ENCODE results near the gene INTS6. TPM values are rescaled to one million over a fixed set of nuclear protein-coding genes. Genes with fewer than 3 reads are reported as not detected.

INTS6 gene
- total RNA-seq, 2 donors from 2014 or later: 94.5 to 106 TPM

DNA sequence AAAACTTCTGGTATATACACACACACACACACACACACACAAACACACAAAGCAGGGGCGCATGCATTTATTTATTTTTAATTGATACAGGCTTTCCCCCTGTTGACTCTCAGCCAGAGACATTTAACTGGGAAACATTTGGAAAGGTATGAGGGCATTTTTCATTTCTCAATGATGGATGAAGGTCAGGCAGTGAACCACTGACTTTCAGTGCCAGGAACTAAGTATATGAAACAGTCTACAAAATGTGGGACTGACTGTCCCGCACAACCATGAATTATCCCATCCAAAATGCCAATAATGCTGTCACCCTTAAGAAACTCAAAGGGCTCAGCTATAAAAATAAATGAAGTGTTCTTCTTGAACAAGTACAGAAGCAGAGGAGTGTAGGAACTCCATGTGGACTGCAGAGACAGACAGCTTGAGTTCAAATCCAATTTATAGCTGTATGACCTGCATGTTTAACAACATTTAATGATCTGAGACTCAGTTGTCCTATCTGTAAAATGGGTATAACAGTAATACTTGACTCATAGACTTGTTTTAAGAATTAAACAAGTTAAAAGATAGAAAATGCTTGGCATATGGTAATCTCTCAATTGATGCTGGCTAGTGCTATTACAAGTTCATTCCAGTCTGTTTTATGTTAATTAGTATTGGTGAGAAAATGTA, 25.0 kb upstream of the INTS6 start:
- H3K4me1 Mint-ChIP-seq (ENCODE audit: low read depth): no peaks in the 10 kb centered on the region
- DNase-seq (no peak), ATAC-seq (replicated peaks in 1 of 2) (no peak)
- H3K27ac Mint-ChIP-seq: no peak overlapping the region
- H3K27me3 Mint-ChIP-seq (ENCODE audit: low read depth): no peaks in the 10 kb centered on the region
- H3K36me3 Mint-ChIP-seq (ENCODE audit: insufficient read depth in 2 of 2): no peaks in the 10 kb centered on the region
- H3K9me3 Mint-ChIP-seq: no peaks in the 10 kb centered on the region
- no peak overlapping the region for H3K4me3 Mint-ChIP-seq

DNA sequence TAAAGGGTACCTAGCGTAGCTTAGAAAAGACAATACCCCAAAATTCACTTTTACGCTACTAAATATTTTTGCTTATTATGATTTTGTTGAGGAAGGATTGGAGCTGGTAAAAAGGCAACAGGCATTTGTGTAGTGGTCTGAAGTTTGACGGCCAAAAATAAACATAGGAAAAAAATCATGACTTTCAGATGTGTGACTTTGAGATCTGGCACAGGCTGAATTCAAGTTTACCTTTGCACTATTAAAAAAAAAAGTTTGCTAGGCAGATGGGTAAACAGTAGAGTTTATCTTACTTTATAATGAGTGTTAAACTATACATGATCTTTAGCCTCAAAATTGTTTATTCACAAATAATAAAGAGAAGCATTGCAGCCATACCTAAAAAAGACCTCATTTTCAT, 24.3 kb upstream of the INTS6 start:
- no peak for DNase-seq
- no peaks in the 10 kb centered on the region for H3K27me3 Mint-ChIP-seq (ENCODE audit: low read depth)
- no peak overlapping the region for H3K4me3 Mint-ChIP-seq
- ATAC-seq (replicated peaks in 1 of 2): no peak
- no peak overlapping the region for H3K27ac Mint-ChIP-seq
- no peaks in the 10 kb centered on the region for H3K9me3 Mint-ChIP-seq
- no peaks in the 10 kb centered on the region for H3K36me3 Mint-ChIP-seq (ENCODE audit: insufficient read depth in 2 of 2)
- H3K4me1 Mint-ChIP-seq (ENCODE audit: low read depth): no peaks in the 10 kb centered on the region

DNA sequence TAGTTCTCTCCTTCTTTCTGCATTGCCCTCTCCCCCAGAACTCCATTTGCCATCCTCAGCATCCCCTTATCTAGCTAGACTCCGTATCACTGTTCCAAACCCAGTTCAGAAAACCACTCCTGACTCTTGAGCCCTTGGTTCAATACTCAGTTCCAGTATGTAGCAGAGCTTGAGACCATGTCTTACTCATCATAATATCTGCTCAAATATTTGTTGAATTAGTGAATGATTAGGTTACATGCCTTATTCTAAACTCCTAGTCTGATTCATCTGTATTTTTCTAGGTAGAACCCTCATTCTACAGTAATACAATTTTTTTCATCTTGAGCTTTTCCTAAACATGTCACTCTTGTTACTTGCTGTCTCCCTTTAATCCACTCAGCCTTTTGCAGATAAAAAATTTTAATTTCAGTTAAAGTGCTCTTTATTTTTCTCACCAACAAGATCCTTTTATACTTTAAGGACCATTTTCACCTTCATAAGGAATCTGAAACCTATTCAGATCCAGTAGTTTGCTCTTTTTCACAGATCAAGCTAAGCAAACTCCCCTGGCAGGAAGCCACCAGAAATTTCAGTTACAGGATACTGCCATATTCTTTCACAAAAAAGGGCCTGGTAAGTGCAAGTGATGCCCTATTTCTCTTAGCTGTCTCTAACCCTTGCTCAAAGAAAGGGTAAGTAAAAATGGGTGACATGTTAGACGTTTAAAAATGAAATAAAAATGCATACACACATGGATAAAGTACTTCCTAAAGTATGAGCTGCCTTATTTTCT, 23.1 kb upstream of the INTS6 start:
- Mint-ChIP-seq H3K27ac (no peak overlapping the region), H3K4me1 (ENCODE audit: low read depth) (no peaks in the 10 kb centered on the region), H3K4me3 (no peak overlapping the region), H3K36me3 (ENCODE audit: insufficient read depth in 2 of 2) (no peaks in the 10 kb centered on the region), H3K9me3 (no peaks in the 10 kb centered on the region), H3K27me3 (ENCODE audit: low read depth) (no peaks in the 10 kb centered on the region)
- no peak for DNase-seq
- ATAC-seq (replicated peaks in 1 of 2): no peak

DNA sequence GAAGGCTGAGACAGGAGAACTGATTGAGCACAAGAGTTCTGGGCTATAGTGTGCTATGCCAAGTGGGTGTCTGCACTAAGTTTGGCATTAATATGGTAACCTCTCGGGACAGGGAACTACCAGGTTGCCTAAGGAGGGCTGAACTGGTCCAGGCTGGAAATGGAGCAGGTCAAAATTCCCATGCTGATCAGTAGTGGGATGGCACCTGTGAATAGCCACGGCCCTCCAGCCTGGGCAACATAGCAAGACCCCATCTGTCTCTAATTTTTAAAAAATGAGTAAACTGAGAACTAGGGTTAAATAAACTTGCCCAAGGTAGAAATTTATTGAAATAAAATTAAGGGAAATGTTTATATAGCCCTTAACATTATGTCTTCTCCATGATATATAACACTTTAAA, 17.0 kb upstream of the INTS6 start:
- DNase-seq (no peak), ATAC-seq (replicated peaks in 1 of 2) (no peak)
- H3K4me1 Mint-ChIP-seq (ENCODE audit: low read depth): no peaks in the 10 kb centered on the region
- no peaks in the 10 kb centered on the region for H3K36me3 Mint-ChIP-seq (ENCODE audit: insufficient read depth in 2 of 2)
- no peaks in the 10 kb centered on the region for H3K27me3 Mint-ChIP-seq (ENCODE audit: low read depth)
- no peak overlapping the region for H3K4me3 Mint-ChIP-seq
- H3K27ac Mint-ChIP-seq: no peak overlapping the region
- no peaks in the 10 kb centered on the region for H3K9me3 Mint-ChIP-seq

DNA sequence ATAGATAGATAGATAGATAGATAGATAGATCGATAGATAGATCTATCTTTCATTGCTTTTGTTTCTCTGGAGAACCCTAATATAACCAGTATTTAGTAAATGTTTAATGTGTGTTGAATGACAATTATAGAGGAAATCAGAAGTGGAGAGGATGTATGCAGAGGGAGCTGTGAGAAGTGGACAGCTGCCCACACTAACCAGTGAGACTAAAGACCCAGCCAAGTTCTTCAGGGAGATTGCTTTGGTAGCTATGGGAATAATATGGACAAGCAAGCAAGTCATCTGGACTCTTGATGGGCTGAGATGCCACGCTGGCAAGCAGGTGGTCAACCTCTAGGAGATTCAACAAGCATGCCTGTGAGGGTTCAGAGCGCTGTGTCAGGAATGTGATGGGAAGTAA, 14.9 kb upstream of the INTS6 start:
- no peak for DNase-seq
- Mint-ChIP-seq H3K27ac (no peak overlapping the region), H3K4me3 (no peak overlapping the region), H3K4me1 (ENCODE audit: low read depth) (no peaks in the 10 kb centered on the region), H3K27me3 (ENCODE audit: low read depth) (no peaks in the 10 kb centered on the region), H3K36me3 (ENCODE audit: insufficient read depth in 2 of 2) (no peaks in the 10 kb centered on the region), H3K9me3 (no peaks in the 10 kb centered on the region)
- no peak for ATAC-seq (replicated peaks in 1 of 2)

DNA sequence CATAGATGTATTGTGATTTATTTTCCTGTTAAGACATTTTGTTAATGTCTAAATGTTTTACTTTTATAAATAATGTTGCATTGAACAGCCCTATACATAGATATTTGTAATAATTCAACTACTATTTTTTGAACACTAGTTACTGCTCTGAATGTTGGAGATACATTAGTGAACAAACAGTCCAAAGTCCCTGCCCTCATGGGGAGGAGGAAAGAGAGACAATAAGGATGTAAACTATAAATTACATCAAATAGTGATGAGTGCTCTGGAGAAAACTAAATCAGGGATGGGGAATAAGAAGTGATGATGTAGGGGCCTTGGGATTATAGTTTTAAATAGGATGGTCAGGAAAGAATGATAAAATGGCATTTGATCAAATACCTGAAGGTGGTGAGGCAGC, 12.3 kb upstream of the INTS6 start:
- Mint-ChIP-seq H3K36me3 (ENCODE audit: insufficient read depth in 2 of 2) (peaks cover 2 to 4% of the 10 kb centered on the region in 2 donors), H3K4me3 (no peak overlapping the region), H3K27me3 (ENCODE audit: low read depth) (no peaks in the 10 kb centered on the region), H3K27ac (no peak overlapping the region), H3K4me1 (ENCODE audit: low read depth) (no peaks in the 10 kb centered on the region), H3K9me3 (peaks cover 0 to 2% of the 10 kb centered on the region in 2 donors)
- DNase-seq (no peak), ATAC-seq (replicated peaks in 1 of 2) (no peak)

DNA sequence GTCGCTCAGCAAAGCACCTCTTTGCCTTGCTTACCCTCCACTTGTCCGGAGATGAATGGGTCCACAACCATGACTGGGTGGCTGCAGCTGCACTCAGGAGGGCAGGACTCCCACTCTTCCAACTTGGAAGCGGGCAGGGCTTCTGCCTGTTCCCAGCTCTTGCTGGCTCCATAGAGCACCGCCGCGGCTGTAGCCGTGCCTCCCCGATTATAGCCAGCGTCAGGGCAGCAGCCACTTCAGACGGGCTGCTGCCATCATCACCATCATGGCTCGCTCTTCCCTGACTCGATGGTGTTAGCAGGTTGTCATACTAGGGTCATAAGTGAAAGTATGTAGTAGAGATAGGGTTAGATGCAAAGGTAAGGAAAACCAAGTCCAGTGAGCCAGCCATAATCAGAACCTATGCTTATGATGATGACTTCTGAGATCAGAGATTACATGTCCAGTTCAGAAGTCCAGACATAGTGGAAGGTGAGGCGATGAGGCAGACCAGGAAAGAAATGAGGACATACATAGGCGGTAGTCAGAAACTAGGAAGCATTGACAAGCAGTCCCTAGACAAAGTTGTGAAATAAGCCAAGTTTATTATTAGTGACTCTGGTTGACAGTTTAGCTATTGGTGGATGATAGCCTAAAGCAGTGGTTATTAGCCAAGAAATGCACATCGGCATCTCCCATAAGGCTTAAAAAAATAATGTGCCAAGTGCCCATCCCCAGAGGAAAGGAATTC, 4.4 kb upstream of the INTS6 start:
- Mint-ChIP-seq H3K9me3 (peaks cover 2 to 4% of the 10 kb centered on the region in 2 donors), H3K36me3 (ENCODE audit: insufficient read depth in 2 of 2) (peaks cover 8 to 30% of the 10 kb centered on the region in 2 donors), H3K4me1 (ENCODE audit: low read depth) (peaks cover 30% of the 10 kb centered on the region), H3K27ac (no peak overlapping the region), H3K27me3 (ENCODE audit: low read depth) (no peaks in the 10 kb centered on the region), H3K4me3 (no peak overlapping the region)
- no peak for DNase-seq
- no peak for ATAC-seq (replicated peaks in 1 of 2)

DNA sequence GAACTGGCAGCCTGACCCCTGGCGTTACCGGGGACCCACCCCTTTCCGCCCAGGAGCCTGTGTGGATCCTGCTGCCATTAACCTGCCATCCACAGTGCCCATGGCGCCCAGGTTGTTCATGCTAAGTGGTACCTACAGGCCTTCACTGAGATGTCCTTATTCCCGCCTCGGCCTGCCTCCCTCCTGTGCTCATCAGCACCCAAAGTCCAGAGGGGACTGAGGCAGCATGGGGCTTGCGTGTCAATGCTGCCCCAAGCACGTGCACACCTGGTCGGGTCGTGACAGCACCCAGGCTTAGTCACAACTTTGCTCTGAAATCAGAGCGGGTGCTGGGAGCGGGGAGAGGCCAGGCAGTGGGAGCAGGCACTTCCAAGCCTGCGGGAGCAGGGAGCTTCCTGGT, 3.7 kb upstream of the INTS6 start:
- Mint-ChIP-seq H3K27me3 (ENCODE audit: low read depth) (no peaks in the 10 kb centered on the region), H3K27ac (no peak overlapping the region), H3K4me3 (no peak overlapping the region), H3K4me1 (ENCODE audit: low read depth) (peaks cover 30% of the 10 kb centered on the region), H3K9me3 (peaks cover 2 to 4% of the 10 kb centered on the region in 2 donors), H3K36me3 (ENCODE audit: insufficient read depth in 2 of 2) (peaks cover 8 to 30% of the 10 kb centered on the region in 2 donors)
- DNase-seq (no peak), ATAC-seq (replicated peaks in 1 of 2) (no peak)

DNA sequence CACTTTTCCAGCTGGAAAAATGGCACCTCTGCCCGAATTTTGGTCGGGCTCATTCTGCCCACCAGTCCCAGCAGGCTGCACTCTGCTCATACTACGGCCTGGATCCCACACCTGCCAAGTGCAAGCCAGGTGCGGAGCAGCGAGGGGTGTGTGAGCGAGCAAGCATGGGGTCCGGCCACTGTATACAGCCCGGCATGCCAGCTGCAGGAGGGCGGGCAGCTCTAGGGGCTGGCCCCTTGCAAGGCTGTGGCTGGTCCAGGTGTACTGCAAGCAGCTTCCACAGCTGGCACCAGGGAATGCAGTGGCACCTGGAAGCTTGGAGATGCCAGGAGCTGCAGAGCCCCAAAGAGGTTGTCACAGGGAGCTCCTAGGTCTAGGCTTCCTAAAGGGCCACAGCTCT, 2.7 kb upstream of the INTS6 start:
- ATAC-seq (replicated peaks in 1 of 2) (no peak), DNase-seq (no peak)
- Mint-ChIP-seq H3K4me1 (ENCODE audit: low read depth) (peaks cover 33% of the 10 kb centered on the region), H3K36me3 (ENCODE audit: insufficient read depth in 2 of 2) (peaks cover 13 to 27% of the 10 kb centered on the region in 2 donors), H3K4me3 (no peak overlapping the region), H3K27me3 (ENCODE audit: low read depth) (no peaks in the 10 kb centered on the region), H3K9me3 (peaks cover 2 to 4% of the 10 kb centered on the region in 2 donors), H3K27ac (no peak overlapping the region)

DNA sequence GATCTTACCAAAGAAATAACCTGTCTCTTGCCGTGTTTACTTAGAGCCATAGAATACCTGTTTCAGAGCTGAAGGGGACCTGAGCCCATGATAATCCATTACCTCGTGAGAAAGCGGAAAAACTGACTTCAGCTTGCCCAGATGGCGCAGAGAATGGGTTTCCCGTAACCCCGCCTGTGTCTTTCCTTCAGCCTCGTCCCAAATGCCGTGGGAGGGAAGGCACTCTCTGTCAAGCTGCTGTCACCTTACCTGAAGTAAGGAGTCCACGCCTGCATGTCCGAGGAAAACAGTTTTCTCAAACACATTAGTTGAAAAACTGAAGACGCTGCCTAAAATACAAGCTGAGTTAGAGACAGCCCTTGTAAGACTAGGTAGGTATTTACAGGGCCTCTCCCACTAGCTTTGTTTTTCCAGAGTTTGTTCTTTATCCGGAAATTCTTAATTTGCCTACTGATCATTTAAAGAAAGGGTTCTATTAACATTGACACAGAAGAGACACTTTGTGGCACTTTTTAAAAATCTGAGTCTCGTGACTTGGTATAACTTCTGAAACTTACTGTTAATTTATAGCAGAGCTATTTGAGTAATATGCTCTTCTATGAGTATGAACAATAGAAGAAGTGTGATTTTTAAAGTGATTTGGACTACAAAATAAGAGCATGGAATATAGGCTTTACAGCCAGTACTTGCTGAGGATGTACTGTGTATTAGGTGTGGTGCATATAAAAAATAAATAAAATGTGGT, 1.3 kb upstream of the INTS6 start:
- peak overlapping the region; percentile 80 to 88 for H3K4me3 Mint-ChIP-seq
- peak overlapping the region; percentile 95 for H3K27ac Mint-ChIP-seq
- H3K4me1 Mint-ChIP-seq (ENCODE audit: low read depth): peaks cover 45% of the 10 kb centered on the region
- no peaks in the 10 kb centered on the region for H3K27me3 Mint-ChIP-seq (ENCODE audit: low read depth)
- H3K9me3 Mint-ChIP-seq: peaks cover 0 to 3% of the 10 kb centered on the region in 2 donors
- H3K36me3 Mint-ChIP-seq (ENCODE audit: insufficient read depth in 2 of 2): peaks cover 14 to 30% of the 10 kb centered on the region in 2 donors
- DNase-seq: peak; percentile 33 to 39
- ATAC-seq (replicated peaks in 1 of 2): no peak

DNA sequence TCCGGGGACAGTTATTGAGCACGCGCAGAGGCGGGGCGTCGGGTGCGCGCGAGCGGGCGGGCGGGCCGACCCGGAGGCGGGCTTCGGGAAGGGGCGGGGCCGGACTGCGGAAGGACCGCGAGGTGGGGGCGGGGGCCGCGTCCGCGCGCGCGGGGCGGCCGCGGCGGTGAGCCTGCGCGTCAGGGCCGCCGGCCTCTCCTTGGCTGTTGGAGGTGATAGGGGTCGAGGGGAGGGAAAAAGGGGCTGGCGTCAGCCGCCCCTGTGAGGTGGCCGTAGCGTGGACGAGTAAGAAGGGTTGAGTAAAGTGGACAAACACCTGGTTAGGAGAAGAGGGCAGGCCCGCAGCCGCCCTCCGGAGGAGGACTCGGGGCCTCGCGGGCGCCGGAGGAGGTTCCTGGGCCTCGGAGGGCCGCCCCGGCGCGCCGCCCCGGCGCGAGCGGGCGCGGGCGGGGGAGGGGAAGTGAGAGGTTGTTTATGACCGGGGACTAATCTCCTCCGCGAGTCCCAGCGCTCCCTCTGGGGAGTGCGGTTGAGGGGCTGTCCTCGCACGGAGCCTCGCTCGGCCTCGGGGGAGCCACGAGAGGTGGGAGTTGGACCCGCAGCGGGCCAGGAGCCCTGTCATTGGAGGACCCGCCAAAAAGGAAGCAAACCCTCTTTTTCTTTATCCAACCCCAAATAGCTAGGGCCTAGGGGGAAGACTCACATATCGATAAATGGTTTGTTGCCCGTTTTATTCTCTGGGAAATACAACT, 547 bp upstream of the INTS6 start:
- no peaks in the 10 kb centered on the region for H3K27me3 Mint-ChIP-seq (ENCODE audit: low read depth)

More for the DNA sequence above, 547 bp upstream of the INTS6 start:
- peaks cover 53% of the 10 kb centered on the region for H3K4me1 Mint-ChIP-seq (ENCODE audit: low read depth)
- peak overlapping the region; percentile 80 to 88 for H3K4me3 Mint-ChIP-seq
- peaks cover 14 to 29% of the 10 kb centered on the region in 2 donors for H3K36me3 Mint-ChIP-seq (ENCODE audit: insufficient read depth in 2 of 2)
- ATAC-seq (replicated peaks in 1 of 2): peak; percentile 47 to 58
- peak overlapping the region; percentile 95 for H3K27ac Mint-ChIP-seq
- peak; percentile 83 to 86 for DNase-seq
- H3K9me3 Mint-ChIP-seq: peaks cover 0 to 3% of the 10 kb centered on the region in 2 donors
